ENCODE results near the gene TRIM66.

The TRIM66 gene

DNA sequence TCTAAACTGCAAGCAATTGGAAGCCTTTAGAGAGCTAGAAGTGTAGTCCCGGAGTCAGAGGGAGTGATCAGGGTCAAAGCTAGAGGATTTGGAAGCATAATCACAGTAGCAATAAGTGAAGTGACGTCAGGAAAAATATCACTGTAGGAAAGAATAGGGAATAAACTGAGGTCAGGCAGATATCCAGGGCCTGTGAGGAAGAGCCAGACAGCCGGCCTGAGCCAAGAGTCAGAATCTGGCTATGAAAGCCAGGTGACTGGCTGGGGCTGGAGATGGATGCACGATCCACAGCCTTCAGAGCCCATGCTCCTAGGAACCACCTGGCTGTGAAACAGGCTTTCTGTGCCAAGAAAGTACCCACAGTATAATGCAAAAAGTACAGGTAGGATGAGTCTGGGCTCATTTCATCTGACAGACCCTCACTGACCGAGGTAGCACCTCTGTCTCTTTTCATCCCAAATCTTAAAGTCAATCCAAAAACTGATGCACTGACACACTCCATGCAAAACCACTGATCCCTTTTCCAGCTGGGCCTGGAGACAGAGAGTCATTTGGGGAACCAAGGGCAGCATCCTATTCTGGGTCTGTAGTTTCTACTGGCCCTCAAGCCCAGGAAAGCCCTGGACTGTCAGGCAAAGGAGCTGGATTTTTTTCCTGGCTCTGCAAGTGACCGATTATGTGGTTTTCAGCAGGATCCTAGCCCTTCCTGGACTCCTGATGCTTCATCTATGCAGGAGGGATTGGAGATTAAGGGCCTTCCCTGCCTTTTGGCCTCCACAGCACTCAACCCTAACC is 21.3 kb downstream of the TRIM66 start:
- in situ Hi-C loops (cut with HindIII; ENCODE audit: low sequenced_read_pairs), result no loop called here

DNA sequence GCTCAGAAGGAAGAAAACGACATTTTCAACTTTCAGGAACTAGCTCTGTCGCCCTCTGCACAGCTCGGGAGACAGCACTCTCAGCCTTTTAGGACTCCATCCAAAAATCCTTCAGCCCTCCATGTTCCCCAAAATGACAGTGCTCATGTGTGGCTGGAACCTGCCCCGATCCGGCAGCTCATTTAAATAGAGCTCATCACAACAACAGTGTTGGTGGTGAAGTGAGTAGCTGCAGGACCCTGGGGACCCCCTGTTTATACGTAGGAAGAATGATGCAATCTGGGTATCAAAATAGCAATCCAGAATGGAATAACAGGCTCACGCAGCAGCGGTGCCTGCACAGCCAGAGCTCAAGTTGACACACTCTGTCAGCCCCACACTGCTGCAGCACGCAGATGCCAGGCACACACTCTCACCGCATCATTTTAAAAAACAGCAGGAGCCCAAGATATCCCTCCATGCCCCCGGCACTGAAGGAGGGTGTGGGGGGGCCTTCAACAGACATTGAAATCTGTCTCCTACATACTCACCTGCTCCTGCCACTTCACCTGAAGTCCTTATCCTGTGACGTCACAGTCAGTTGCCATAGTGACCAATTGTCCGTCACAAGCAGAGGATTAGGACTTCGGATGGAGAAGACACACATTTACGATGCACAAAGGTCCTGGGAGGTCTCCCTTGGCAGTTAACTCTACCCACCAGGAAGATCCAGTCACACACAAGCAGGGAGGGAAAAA is 24.0 kb downstream of the TRIM66 start:
- in situ Hi-C loops (cut with HindIII; ENCODE audit: low sequenced_read_pairs), result no loop called here

DNA sequence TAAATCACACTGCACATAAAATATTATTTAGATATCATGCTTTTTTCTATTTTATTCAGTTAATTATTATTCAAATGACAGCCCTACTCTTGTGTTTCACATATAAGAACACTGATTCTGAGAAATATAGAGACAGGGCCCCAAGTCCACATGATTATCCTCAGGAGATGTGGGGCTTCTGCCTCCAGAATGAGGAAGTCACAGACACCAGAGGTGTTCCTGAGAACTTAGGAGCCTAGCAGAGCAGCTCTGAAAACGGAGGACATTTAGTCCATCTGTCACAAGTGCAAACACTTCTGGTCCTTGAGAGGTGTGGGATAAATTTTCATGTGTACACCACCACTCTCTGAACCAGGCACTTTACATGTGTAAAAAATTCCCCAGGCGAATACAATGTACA is 26.2 kb downstream of the TRIM66 start:
- in situ Hi-C loops (cut with HindIII; ENCODE audit: low sequenced_read_pairs), result no loop called here

DNA sequence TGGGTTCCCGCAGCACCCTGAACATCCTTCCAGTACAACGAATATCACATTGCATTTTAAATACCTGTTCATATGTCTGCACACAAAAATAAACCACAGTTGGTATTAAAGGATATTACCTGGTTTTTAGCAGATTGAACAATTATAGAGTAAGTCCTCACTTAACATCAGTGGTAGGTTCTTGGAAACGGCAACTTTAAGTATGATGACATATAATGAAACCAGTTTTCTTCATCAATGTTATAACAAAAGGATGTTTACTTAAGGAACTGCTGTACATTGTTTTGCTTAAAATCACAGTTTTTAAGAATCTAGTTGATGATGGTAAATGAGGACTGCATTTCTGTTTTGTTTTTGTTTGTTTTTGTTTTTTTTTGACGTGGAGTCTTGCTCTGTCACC is 28.0 kb downstream of the TRIM66 start:
- in situ Hi-C loops (cut with HindIII; ENCODE audit: low sequenced_read_pairs), result no loop called here

DNA sequence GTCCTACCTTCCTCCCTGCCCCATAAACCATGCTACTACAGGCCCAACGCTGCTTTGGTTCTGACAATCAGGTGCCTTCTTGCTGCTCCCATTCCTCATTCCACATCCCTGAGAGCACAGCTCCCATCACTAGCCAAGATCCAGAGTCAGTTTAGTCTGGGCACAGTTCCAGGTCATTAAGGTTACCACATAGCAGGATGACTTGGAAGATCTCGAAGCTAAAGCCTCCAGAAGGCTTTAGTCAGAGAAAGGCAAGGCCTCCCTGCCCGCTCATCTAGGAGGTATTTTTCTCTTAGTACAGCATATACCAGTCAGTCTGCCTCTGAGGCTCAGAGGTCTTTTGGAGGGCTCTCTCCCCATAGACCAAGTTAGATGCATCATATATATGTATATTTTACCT is 30.3 kb downstream of the TRIM66 start:
- in situ Hi-C loops (cut with HindIII; ENCODE audit: low sequenced_read_pairs), result no loop called here

DNA sequence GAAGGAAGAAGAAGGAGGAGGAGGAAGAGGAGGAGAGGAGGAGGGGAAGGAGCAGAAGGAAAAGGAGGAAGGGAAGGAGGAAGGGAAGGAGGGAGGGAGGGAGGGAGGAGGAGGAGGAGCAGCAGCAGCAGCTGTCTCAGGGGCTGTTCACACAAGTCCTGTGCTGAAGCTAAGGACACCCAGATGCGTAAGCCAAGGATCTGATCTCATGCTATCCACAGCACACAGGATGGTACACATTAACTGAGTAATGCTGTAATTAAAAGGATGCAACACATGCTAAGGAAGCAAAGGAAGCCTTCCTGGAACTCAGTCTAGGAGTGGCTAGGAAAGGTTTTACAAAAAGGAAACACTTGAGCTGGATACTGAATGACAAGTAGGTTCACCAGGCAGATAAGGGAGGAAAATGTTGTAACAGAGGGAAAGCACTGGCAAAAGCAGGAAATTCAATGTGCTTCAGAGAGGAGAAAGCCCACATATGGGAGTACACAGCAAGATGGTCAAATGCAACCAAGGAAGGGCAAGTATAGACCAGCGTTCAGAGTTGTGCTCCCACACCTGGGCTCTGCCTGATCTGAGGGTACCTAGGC is 32.0 kb downstream of the TRIM66 start:
- in situ Hi-C loops (cut with HindIII; ENCODE audit: low sequenced_read_pairs), result no loop called here

DNA sequence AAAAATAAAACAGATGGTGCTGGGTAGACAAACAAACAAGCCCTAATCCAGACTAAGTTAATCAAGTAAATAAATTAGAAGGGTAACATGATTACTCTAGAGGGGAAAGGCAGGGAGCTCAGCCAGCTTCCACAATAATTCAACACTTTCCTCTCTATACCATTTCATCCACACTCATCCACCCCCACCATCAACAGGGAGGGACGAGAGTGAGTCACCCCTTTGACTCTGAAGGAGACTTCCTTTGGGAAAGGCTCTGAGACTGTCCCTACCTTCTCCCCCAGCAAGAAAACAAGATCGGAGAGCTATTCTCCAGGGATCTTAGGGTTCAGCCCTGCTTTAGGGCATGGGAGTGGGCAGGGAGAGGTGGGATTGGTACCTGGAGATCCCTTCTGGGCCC is 33.1 kb downstream of the TRIM66 start:
- in situ Hi-C loops (cut with HindIII; ENCODE audit: low sequenced_read_pairs), result loop anchor here (5.0 kb wide), 1 partner anchor 57 kb away; the partner anchor contains the start of gene STK33

DNA sequence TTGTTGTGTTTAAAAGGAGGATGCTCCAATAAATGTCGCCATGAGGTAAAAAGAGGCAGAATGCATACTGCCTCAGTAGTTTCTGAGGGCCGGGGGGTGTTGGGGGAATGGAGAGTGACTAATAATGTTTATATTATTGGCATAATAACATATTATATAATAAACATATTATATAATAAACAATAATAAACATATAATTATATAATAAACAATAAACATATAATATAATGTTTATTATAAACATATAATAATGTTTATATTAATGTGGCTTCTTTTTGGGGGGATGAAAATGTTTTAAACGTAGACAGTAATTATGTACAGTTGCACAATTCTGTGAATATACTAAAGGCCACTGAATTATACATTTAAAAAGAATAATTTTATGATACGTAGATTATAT is 35.6 kb downstream of the TRIM66 start:
- in situ Hi-C loops (cut with HindIII; ENCODE audit: low sequenced_read_pairs), result loop anchor here (5.0 kb wide), 1 partner anchor 55 kb away; the partner anchor contains the start of gene STK33

DNA sequence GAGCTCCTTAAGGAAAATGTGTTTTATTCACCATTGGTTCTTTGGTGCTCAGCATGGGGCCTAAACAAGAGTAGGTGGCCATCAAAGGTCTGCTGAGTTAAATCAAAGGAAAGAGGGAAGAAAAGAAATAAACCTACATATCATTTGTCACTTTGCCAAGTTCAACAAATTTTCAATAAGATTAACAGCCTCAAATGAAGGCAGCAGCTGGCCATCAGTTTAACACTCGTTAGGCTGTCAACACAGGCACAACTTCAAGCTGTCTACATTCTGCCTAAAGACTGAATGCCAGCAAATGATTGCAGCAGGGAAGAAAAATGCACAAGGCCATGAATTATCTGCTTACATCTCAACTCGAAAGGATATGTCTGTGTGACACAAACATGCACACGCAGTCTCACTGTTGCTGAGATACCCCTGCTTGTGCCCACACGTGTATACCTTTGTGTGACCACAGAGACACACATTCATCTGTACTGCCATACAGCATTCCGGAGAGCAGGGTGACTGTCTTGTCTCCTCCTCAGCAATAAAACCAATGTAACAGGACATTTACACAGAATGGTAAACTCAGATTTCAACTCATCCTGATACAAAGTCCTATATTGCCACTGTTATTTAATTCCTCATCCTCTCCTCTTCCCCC is 40.1 kb downstream of the TRIM66 start:
- in situ Hi-C loops (cut with HindIII; ENCODE audit: low sequenced_read_pairs), result no loop called here

DNA sequence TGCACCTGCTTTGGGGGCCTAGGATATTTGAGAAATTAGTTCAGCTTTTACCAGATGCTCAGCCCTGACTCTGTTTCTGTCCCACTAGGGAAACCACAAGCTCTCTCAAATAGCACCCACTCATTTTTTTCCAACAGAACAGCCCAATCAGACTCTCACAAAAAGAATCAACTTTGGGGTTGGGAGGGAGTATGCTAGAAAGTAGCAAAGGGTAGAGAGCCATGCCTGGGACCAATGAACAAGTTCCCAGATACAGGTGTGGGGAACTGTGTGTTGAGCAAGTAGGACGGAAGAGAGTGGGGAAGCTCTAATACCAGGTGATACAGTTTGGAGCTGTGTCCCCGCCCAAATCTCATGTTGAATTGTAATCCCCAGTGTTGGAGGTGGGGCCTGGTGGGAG is 41.1 kb downstream of the TRIM66 start:
- in situ Hi-C loops (cut with HindIII; ENCODE audit: low sequenced_read_pairs), result no loop called here

DNA sequence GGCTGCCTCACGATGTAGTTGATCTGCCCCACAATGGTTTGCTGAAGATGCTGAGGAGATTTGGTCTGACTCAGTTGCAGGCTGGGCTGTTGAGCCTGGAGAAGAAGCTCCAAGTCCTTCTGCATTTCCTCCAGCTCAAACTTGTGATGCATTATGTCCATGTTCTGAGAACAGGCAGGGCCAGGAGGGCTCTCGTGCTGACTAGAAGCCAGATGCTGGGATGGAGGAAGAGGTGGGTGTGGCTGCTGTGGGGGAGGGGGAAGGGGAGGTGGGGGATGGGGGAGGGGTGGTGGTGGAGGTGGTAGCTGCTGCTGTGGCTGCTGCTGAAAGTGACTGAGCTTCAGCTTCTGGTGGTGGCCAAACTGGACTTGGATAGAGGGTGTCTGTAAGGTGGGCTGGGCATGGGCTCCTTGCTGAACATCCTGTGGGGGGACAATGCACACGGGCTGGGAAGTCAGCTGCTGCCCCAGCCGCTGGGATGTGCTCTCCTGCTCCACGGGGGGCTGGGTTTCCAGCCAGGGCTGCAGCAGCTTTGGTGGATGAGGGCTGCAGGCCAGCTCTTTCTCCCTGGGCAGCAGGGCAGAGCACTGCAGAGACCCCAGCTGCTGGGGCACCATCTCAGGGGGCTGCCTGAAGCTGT is 42.1 kb downstream of the TRIM66 start:
- in situ Hi-C loops (cut with HindIII; ENCODE audit: low sequenced_read_pairs), result no loop called here

DNA sequence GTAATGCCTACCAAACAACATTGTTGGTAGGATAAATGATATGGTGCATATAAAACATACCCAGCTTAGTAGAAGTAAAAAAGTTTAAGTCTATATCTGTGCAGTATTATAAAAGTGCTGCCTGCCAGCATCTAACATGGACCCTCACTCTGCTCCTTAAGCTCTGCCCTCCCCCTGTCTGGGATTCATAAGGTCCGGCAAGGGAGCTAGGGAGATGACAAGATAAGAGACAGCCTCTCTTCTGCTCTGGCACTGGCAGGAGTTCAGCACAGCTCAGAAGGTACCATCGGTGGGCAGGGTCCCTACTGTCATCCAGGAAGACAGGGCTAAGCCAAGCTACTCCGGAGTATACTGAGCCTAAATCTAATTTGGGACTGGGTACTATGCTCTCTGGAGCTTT is 42.8 kb downstream of the TRIM66 start:
- in situ Hi-C loops (cut with HindIII; ENCODE audit: low sequenced_read_pairs), result no loop called here

DNA sequence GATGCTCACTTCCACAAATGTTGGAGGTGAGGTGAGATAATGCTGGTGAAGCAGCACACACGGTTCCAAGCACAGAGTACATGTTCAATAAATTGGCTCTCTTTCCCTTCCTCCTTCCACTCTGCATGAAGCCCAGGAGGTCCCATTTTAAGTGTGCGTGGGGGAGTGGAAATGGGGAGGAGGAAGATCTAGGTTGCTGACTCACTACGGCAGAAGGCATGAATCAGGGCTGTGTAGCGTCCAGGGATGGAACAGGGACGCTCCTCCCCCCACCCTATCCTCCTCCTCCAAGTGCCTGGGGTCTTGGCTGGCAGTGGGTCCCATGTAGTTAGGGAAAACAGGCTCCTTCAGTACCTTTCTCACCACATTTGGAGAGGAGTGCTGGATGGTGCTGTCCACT is 44.2 kb downstream of the TRIM66 start:
- in situ Hi-C loops (cut with HindIII; ENCODE audit: low sequenced_read_pairs), result no loop called here

DNA sequence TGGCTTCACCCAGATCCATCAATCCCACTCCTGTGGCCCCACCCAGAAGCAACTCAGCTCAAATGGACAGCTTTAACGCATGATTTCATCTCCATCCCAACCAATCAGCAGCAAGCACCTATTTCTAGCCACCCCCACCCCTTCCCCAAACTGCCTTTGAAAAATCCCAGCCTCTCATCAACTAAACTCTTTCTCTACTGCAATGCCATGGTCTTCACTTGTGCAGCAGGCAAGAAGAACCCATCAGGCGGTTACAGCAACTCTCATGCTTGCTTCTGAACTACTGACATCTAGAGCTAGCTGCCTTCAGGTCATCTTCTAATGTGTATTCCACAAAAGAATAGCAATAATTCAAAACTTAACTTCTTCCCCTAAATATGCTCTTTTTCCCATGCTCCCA is 46.3 kb downstream of the TRIM66 start:
- in situ Hi-C loops (cut with HindIII; ENCODE audit: low sequenced_read_pairs), result no loop called here

DNA sequence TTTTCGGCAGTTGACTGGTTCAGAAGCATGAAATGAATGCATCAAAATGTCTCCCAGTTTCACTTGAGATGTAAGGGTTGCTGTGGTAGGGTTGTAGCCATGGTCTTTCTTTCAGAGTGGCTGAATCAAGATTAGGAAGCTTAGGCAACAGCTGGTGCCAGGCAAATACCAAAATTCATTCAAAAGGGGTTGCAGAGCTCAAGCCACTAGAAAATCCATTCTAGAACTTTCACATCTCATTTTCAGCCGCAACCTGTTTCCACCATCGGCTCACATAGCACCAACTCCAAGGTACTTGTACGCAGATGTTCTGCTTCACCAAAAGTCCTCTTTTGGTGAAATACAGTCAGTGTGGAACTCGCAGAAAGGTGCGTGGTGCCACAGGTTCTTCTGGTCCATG is 48.0 kb downstream of the TRIM66 start:
- in situ Hi-C loops (cut with HindIII; ENCODE audit: low sequenced_read_pairs), result no loop called here

DNA sequence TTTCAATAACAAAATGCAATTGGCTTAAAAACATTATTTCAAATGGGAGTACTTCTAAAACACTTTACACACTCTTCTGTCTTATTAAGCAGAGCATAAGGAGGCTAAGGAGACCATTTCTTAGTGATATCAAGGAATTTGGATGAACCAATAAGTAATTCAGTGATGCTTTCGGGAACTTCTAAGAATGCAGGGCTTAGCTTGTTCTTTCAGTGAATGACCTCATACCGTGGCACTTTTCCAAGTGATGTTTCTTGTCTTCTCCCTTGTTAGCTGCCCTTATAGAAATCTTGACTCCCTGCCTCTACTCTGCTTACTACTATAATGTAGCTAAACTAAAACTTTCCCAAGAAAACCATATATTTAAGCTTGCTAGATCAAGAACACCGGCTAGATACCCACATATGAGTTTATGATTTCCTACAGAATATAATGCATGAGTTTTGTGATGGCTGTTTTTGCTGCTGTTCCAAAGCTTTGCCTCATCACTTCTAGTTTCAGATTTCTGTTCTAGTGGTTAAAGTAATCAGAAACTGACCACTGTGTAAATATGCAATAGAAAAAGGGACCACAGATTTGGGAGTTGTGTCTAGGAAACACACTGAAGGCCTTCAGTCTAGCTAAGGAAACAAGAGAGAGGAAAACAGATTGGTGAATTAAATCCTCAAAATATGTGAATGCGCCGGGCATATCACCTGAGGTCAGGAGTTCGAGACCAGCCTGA is 50.9 kb downstream of the TRIM66 start:
- in situ Hi-C loops (cut with HindIII; ENCODE audit: low sequenced_read_pairs), result no loop called here

DNA sequence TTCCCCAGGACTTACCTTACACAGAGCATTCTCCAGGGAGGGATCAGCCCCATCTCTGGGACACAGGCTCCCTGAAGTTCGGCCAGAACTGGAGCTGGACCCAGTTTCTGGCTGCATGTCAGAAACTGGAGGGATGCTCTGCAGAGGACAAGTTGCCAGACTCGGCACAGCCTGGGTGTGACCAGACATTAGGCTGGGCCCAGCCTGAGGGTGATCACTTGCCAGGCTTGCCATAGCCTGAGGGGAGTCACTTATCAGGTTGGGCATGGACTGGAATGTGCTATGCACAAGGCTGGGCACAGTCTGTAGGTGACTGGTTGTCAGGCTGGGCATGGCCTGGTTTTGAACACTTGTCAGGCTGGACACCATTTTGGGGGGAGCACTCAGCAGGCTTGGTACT is 57.8 kb downstream of the TRIM66 start:
- in situ Hi-C loops (cut with HindIII; ENCODE audit: low sequenced_read_pairs), result no loop called here

DNA sequence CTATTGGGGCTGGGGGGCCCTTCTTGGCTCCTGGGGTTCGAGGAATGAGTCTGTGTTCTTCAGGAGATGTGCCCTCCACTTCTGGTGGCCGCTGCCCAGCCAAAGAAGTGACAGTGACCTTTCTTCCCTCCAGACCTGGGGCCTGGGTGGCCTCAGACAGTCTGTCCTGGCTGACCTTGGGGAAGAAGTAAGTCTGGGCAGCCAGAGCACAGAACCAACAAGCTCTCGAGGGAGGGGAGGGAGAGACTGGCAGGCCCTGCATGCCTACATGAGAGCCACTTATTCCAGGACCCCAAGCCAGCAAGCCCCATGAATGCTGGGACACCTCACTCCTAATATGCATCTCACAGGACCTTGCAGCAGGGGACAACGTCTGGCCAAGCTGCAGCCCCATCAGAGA is 61.3 kb downstream of the TRIM66 start:
- in situ Hi-C loops (cut with HindIII; ENCODE audit: low sequenced_read_pairs), result no loop called here

DNA sequence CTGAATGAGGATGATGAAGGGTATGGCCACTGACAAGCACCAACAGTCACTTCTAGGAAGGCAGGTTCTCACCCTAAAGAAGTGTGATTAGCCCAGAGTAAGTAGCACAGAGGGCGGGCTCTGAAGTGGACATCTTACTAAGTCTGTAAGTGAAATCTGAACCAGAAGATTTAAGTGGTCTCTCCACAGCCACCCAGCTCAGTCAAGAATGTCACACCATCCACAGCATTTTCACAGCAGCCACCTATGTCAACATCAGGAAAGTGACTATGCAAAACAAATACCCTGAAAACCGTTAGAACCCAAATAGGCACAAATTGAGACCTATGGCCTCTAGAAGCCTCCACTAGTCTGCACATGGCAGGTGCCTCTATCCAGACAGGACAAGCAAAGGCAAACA is 65.4 kb downstream of the TRIM66 start:
- in situ Hi-C loops (cut with HindIII; ENCODE audit: low sequenced_read_pairs), result no loop called here

DNA sequence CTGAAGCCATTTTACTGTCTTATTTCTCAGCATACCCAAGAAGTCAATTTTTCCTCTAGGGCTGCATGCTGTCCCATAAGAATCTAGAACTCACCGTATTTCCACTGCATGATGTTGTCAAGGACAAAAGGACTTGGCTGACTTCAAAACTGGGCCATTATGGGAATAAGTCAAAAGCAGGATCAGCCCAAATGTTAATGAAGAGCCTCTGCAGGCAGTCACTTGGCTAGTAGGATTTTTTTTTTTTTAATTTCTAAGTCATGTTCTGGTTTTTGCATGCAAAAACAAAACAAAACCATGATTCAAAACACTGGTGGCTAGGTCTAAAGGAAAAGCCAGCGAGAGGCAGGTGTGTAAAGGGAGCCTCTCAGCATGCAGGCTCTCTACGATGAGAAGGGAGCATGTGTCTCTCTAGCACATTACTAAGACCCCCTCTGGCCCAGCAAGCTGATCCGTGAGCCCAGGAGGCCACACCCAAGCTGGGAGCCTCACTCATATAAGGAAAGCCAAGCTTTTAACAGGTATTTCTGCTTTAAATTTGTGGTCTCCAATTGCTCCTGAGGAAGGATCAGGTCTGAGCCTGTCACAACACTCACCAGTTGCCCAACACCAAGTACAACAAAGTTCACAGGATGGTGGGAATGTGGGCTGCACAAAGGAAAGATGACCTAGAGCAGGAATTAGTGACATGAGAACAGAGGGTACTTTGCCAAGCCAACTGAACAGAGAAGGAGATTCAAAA is 67.0 kb downstream of the TRIM66 start:
- in situ Hi-C loops (cut with HindIII; ENCODE audit: low sequenced_read_pairs), result no loop called here

All from endothelial cell of hepatic sinusoid (primary cell).